NB4 (cell line): ENCODE measurements around the gene CAST.

Experiments used
- DNase-seq: peaks from one replicate; pipeline ENCODE4 v3.0.0; 2010; ENCODE audit warnings: low read depth
- H3K4me3 ChIP-seq: one replicate; pipeline ENCODE4 v1.5.1; 2011; ENCODE audit warnings: mild to moderate bottlenecking, low read depth, low read length, moderate library complexity
- MYC ChIP-seq: IDR thresholded peaks from 2 replicates; pipeline ENCODE4 v1.6.1; 2011; ENCODE audit warnings: low read depth, low read length
- POLR2A ChIP-seq: IDR thresholded peaks from 2 replicates; pipeline ENCODE4 v1.6.1; 2011; ENCODE audit warnings: mild to moderate bottlenecking; ENCODE audit not compliant: insufficient read length; ENCODE audit errors: extremely low read depth
- TF ChIP-seq, protein P1 (sequence below): IDR thresholded peaks from 2 replicates; pipeline ENCODE4 v1.6.1; 2011; ENCODE audit warnings: low read depth, low read length
- TF ChIP-seq, protein P2 (sequence below): IDR thresholded peaks from one replicate; pipeline ENCODE4 v1.5.1; 2012; ENCODE audit warnings: low read depth, low read length

CAST gene

DNA sequence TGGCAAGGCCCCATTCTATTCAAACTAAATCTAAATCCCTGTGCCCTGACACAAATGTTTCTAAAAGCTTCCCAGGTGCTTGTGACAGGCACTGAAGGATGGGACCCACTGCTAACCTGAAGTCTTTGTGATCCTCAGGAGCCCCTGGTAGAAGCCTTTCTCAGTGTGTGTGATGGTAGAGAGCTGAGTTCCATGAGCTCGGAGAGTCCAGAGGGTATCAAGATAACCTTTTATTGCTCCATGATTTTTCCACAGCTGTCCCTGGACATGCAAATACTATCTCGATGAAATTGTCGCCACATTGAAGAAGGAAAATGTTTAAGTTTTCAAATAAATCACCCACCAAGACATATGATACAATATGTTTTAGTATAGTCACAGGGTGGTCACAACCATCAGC lies 7.7 kb downstream of the CAST start:
- DNase-seq: no peak
- no peak for TF ChIP-seq POLR2A
- TF ChIP-seq, protein P1, sequence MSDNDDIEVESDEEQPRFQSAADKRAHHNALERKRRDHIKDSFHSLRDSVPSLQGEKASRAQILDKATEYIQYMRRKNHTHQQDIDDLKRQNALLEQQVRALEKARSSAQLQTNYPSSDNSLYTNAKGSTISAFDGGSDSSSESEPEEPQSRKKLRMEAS: no peak
- TF ChIP-seq MYC: no peak
- TF ChIP-seq, protein P2, sequence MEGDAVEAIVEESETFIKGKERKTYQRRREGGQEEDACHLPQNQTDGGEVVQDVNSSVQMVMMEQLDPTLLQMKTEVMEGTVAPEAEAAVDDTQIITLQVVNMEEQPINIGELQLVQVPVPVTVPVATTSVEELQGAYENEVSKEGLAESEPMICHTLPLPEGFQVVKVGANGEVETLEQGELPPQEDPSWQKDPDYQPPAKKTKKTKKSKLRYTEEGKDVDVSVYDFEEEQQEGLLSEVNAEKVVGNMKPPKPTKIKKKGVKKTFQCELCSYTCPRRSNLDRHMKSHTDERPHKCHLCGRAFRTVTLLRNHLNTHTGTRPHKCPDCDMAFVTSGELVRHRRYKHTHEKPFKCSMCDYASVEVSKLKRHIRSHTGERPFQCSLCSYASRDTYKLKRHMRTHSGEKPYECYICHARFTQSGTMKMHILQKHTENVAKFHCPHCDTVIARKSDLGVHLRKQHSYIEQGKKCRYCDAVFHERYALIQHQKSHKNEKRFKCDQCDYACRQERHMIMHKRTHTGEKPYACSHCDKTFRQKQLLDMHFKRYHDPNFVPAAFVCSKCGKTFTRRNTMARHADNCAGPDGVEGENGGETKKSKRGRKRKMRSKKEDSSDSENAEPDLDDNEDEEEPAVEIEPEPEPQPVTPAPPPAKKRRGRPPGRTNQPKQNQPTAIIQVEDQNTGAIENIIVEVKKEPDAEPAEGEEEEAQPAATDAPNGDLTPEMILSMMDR: no peak
- no peak overlapping the region for H3K4me3 ChIP-seq

DNA sequence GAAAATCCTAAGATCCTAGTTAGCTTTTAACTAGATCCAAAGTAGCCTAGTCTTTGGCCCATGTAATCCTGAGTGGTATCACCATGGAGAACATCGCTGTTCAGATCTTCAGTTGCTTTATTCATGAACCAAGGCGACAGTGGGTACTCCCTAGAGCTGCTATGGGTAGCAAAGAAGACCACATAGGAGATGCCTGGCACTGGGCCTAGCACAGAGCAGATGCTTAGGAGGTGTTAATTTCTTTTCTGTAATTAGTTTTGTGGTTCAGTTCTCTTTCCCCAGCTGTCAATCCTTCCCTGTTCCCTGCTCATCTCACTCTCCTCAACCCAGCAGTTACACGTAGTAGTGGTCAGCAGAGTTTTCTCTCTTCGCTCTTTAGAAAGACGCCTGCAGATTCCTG lies 9.3 kb downstream of the CAST start:
- no peak overlapping the region for H3K4me3 ChIP-seq
- TF ChIP-seq, protein P2: no peak
- TF ChIP-seq MYC (no peak), POLR2A (no peak)
- TF ChIP-seq, protein P1: no peak
- DNase-seq: no peak

DNA sequence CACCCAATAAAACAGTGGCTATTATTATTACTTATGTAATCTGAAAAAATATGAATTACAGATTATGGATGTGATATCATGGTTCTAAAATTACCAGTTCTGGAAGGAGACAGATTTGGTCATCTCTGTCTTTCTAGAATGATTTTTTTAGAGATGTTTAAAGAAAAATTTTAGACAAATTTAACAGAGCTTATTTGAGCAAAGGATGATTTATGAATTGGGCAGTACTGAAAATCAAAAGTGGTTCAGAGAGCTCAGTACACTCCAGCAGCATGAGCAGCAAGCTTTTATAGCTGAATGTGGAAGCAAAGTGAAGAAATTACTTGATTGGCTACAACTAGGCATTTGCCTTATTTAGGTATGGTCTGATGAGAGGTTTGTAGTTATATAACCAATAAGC lies 11.0 kb downstream of the CAST start:
- H3K4me3 ChIP-seq: no peak overlapping the region
- no peak for DNase-seq
- TF ChIP-seq, protein P1: no peak
- TF ChIP-seq, protein P2: no peak
- no peak for TF ChIP-seq MYC
- TF ChIP-seq POLR2A: no peak

DNA sequence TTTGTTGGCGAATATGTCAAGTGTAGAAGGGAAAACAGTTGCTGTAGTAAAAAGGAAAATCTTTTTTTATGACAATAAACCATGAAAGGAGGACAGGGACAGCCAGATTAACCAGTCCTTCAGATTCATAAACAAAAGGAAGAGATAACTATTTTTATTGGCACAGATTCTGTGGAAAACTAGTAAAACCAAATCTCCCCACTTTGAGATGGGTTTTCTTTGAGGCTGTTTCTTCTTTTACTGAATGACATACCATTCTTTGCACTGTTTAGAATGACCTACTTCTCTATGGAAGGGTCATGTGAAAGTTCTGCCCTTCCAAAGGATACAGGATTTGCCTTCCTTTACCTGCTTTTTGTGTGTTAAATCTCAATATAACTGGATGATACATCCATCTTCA lies 13.7 kb downstream of the CAST start:
- no peak overlapping the region for H3K4me3 ChIP-seq
- TF ChIP-seq MYC (no peak), POLR2A (no peak)
- TF ChIP-seq, protein P2: no peak
- TF ChIP-seq, protein P1: no peak
- DNase-seq: no peak

DNA sequence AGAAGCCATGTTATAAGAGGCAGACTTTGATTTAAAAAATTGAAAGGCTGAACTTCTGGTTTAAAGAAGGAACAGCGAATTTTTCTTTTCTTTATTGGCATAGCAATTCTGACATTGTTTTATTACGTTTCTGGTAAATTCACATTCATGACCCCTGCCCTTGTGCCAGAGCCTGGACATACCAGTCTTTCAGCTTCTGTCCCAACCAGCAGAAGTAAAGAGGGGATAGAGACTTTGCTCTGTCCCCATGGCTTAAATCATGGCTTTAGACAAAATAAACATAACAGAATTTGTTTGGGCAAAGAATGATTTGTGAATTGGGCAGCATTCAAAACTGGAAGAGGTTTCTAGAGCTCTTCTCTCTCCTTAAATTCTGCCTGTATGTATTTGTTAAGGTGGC lies 15.3 kb downstream of the CAST start:
- TF ChIP-seq, protein P1: no peak
- TF ChIP-seq MYC: no peak
- TF ChIP-seq POLR2A: no peak
- TF ChIP-seq, protein P2: no peak
- DNase-seq: no peak
- no peak overlapping the region for H3K4me3 ChIP-seq

DNA sequence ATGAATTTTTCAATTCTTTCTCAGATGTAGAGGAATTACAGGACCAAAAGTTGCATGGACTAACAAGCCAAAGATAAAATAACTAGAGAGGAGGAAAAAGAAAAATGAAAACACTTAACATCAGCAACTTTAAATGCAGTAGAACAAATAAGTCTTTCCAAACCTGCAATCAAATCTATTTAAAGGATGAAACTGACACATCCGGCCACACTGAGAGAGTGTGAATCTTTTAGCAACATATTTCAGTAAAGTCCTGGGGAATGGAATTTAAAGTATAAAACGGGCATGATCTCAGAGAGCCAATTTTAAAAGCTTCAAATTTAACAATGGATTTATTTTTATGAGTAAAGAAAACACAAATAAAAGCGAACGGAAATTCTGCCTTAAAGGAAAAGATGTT lies 17.1 kb downstream of the CAST start:
- TF ChIP-seq POLR2A: no peak
- TF ChIP-seq, protein P1: no peak
- TF ChIP-seq, protein P2: no peak
- no peak for TF ChIP-seq MYC
- DNase-seq: no peak

More for the DNA sequence above, 17.1 kb downstream of the CAST start:
- no peak overlapping the region for H3K4me3 ChIP-seq
